ENCODE measurements around the gene UTF1.

Gene UTF1

GRCh38 chr10:133278577-133279265, 48.7 kb downstream of the UTF1 start:
- DNase-seq (ENCODE audit: low spot score): peak; percentile 43

DNA sequence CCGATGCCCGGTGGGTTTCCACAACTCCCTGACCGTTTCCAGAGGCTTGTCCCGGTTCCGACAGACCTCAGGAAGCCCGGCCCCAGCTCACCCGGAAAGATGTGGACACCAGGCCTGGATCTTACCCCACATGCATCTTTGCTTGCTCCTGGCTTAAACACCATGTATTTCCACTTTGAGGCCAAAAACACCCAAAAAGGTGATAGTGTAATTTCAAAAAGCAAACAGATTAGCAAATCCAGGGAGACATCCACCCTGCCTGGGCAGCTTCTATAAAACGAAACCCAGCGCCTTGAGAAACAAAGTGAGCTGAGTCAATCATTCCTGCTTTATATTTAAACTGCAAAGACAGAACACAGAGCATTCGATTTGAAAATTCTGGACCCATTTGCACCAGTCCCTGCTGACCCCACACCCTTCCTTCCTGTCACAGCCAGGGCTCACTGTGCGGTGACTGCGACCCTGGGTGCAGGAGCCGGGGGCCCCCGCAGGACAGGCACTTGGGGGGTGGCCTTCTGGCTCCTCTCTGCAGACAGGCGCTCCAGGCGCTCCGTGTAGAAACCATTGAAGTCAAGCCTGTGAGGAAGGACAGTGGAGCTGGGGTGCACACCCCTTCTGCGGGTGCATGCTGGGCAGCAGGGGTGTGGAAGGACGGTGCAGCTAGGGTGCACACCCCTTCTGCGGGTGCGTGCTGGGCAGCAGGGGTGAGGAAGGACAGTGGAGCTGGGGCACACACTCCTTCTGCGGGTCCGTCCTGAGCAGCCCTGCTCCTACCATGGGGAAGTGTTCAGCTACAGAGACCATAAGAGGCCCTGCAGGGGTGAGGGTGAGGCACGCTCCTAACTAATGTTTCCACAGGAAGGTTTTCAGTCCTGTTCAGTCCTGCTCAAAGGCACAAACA, 49.6 kb downstream of the UTF1 start:
- no peak for DNase-seq (ENCODE audit: low spot score)

GRCh38 chr10:133280391-133281059, 50.5 kb downstream of the UTF1 start:
- no peak for DNase-seq (ENCODE audit: low spot score)

DNA sequence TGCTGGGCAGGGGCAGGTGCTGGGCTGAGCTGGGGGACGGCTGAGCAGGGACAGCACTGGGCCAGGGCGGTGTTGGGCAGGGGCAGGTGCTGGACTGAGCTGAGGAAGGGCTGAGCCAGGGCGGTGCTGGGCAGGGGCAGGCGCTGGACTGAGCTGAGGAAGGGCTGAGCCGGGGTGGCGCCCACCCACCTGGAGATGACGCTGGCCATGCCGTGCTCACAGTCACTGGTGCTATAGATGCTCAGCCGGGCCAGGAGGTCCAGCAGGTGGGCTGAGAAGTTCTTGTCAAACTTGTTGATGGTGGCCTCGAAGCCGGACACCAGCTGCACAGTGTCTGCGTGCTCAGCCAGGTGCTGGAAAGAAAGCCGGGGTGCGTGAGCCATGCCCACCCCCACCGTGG, 51.1 kb downstream of the UTF1 start:
- no peak for DNase-seq (ENCODE audit: low spot score)

Data from NAMALWA (cell line).